Common myeloid progenitor, CD34-positive (primary cell): ENCODE results near the gene PDS5B.

Experiments used
- CTCF ChIA-PET: fragments of 350-600 bp; sonication (Branson Sonifier 250); formaldehyde crosslinking; loops from one replicate; lab custom pipeline; 2021; ENCODE audit warnings: antibody characterized with exemption; lab: Charles Lee
- POLR2A ChIA-PET: fragments of 350-600 bp; sonication (Branson Sonifier 250); formaldehyde crosslinking; loops from one replicate; lab custom pipeline; 2021; ENCODE audit warnings: antibody characterized with exemption; lab: Charles Lee
- DNase-seq, 3 donors: peaks; one replicate each; pipeline versions ENCODE4 v3.0.0 to v3.0.0-alpha.2; 2013
- H3K27ac ChIP-seq, 2 experiments: 1 replicate in 1 of 2; 2 replicates in 1 of 2; pipeline ENCODE4 v1.7.0; 2013; ENCODE audit warnings: inconsistent platforms in 2 of 2, low read length in 2 of 2, mild to moderate bottlenecking in 2 of 2, low read depth in 1 of 2, moderate library complexity in 1 of 2; ENCODE audit not compliant: severe bottlenecking in 2 of 2, insufficient read depth in 1 of 2, poor library complexity in 1 of 2
- H3K27me3 ChIP-seq, 5 experiments: replicated peaks in 2 of 5; 1 replicate in 3 of 5; 2 replicates in 2 of 5; pipeline versions ENCODE4 v1.6.1 to v1.7.0; 2013; ENCODE audit warnings: low read length in 4 of 5, mild to moderate bottlenecking in 2 of 5, moderate library complexity in 2 of 5, inconsistent platforms in 1 of 5; ENCODE audit not compliant: insufficient read depth in 5 of 5, control insufficient read depth in 4 of 5
- H3K36me3 ChIP-seq, 4 experiments: 1 replicate in 2 of 4; 2 replicates in 2 of 4; pipeline versions ENCODE4 v1.6.1 to v1.7.0; 2013; ENCODE audit warnings: low read length in 3 of 4, control low read depth in 1 of 4, mild to moderate bottlenecking in 1 of 4; ENCODE audit not compliant: control insufficient read depth in 4 of 4, insufficient read depth in 4 of 4
- H3K4me1 ChIP-seq, 4 experiments: 1 replicate in 3 of 4; 2 replicates in 1 of 4; pipeline versions ENCODE4 v1.6.1 to v1.7.1; 2013; ENCODE audit warnings: low read length in 3 of 4, mild to moderate bottlenecking in 3 of 4, control low read depth in 1 of 4, inconsistent platforms in 1 of 4, moderate library complexity in 1 of 4; ENCODE audit not compliant: control insufficient read depth in 4 of 4, insufficient read depth in 4 of 4; ENCODE audit errors: control extremely low read depth in 1 of 4
- H3K4me3 ChIP-seq, 7 experiments: 1 replicate in 4 of 7; 2 replicates in 3 of 7; pipeline versions ENCODE4 v1.5.1 to v1.7.0; 2013; ENCODE audit warnings: mild to moderate bottlenecking in 7 of 7, low read length in 6 of 7, moderate library complexity in 6 of 7, inconsistent platforms in 2 of 7, low read depth in 2 of 7, control low read depth in 1 of 7; ENCODE audit not compliant: insufficient read depth in 4 of 7, control insufficient read depth in 1 of 7; ENCODE audit errors: extremely low read depth in 1 of 7
- H3K9me3 ChIP-seq, 5 experiments: 1 replicate in 4 of 5; 2 replicates in 1 of 5; pipeline versions ENCODE4 v1.6.1 to v1.7.1; 2013; ENCODE audit warnings: low read length in 4 of 5, mild to moderate bottlenecking in 2 of 5, inconsistent platforms in 1 of 5, low read depth in 1 of 5, moderate library complexity in 1 of 5; ENCODE audit not compliant: control insufficient read depth in 4 of 5, insufficient read depth in 2 of 5; ENCODE audit errors: control extremely low read depth in 1 of 5
- WGBS: methylation state at CpG from one replicate; pipeline ENCODE4 v1.1.5; 2013; ENCODE audit not compliant: insufficient coverage; 5-methylcytosine and 5-hydroxymethylcytosine counted together

PDS5B gene

GRCh38 chr13:32811297-32811800 is 225.1 kb downstream of the PDS5B start:
- 2% methylated on average over 7 of the region's 7 CpGs for WGBS
- peak; percentile 53 to 87 (median 80) for DNase-seq
- Histone ChIP-seq H3K9me3 (peaks cover 0 to 15% (median 4%) of the 10 kb centered on the region in 5 experiments), H3K4me1 (peaks cover 4 to 12% (median 10%) of the 10 kb centered on the region in 4 experiments), H3K27me3 (no peaks in the 10 kb centered on the region), H3K36me3 (no peaks in the 10 kb centered on the region), H3K27ac (no peak overlapping the region), H3K4me3 (peak overlapping the region in 2 of 7 experiments; percentile 40 to 41)
- ChIA-PET POLR2A (interaction anchor here (0.5 kb wide), 1 partner anchor 128 kb away, joined by 3 read pairs; no protein-coding TSS in a partner anchor), CTCF (interaction anchor here (0.6 to 1.5 kb wide), 3 partner anchors 29 to 205 kb away, joined by 3 to 5 read pairs (median 4); partner anchors contain the start of gene KL)

GRCh38 chr13:32821149-32821688 is 235.0 kb downstream of the PDS5B start:
- Histone ChIP-seq H3K27me3 (no peaks in the 10 kb centered on the region), H3K4me3 (no peak overlapping the region), H3K36me3 (no peaks in the 10 kb centered on the region), H3K27ac (no peak overlapping the region), H3K9me3 (no peaks in the 10 kb centered on the region), H3K4me1 (no peaks in the 10 kb centered on the region)
- 90% methylated on average over 10 of the region's 14 CpGs for WGBS
- POLR2A ChIA-PET, result no interaction called here
- no peak for DNase-seq
- CTCF ChIA-PET, result no interaction called here

- H3K36me3 ChIP-seq, result no peaks in the 10 kb centered on the region
- no peaks in the 10 kb centered on the region for H3K9me3 ChIP-seq
- CTCF ChIA-PET, result no interaction called here
- no peak overlapping the region for H3K4me3 ChIP-seq
- POLR2A ChIA-PET, result no interaction called here
- 83% methylated on average over 1 of the region's 4 CpGs for WGBS
- no peaks in the 10 kb centered on the region for H3K27me3 ChIP-seq
- no peaks in the 10 kb centered on the region for H3K4me1 ChIP-seq
- DNase-seq, result no peak
- no peak overlapping the region for H3K27ac ChIP-seq
Observed at GRCh38 chr13:32822771-32823170, 236.5 kb downstream of the PDS5B start.

- WGBS, result 100% methylated on average over 1 of the region's 5 CpGs
- CTCF ChIA-PET, result no interaction called here
- no peak overlapping the region for H3K4me3 ChIP-seq
- H3K4me1 ChIP-seq, result no peaks in the 10 kb centered on the region
- DNase-seq, result no peak
- H3K9me3 ChIP-seq, result no peaks in the 10 kb centered on the region
- no peak overlapping the region for H3K27ac ChIP-seq
- no peaks in the 10 kb centered on the region for H3K36me3 ChIP-seq
- H3K27me3 ChIP-seq, result no peaks in the 10 kb centered on the region
- POLR2A ChIA-PET, result no interaction called here
Observed at GRCh38 chr13:32823597-32823996, 237.3 kb downstream of the PDS5B start.

- 92% methylated on average over 14 of the region's 15 CpGs for WGBS
Observed at GRCh38 chr13:32824061-32824460, 237.8 kb downstream of the PDS5B start.

GRCh38 chr13:32824675-32825074 is 238.4 kb downstream of the PDS5B start:
- no peaks in the 10 kb centered on the region for H3K4me1 ChIP-seq
- ChIA-PET CTCF (no interaction called here), POLR2A (no interaction called here)
- no peak overlapping the region for H3K4me3 ChIP-seq
- WGBS, result 95% methylated on average over 7 of the region's 7 CpGs
- H3K27me3 ChIP-seq, result no peaks in the 10 kb centered on the region
- H3K27ac ChIP-seq, result no peak overlapping the region
- no peaks in the 10 kb centered on the region for H3K9me3 ChIP-seq
- DNase-seq, result no peak
- H3K36me3 ChIP-seq, result no peaks in the 10 kb centered on the region

More at GRCh38 chr13:32824061-32824460, 237.8 kb downstream of the PDS5B start:
- Histone ChIP-seq H3K9me3 (no peaks in the 10 kb centered on the region), H3K36me3 (no peaks in the 10 kb centered on the region), H3K27me3 (no peaks in the 10 kb centered on the region), H3K27ac (no peak overlapping the region), H3K4me1 (no peaks in the 10 kb centered on the region), H3K4me3 (no peak overlapping the region)
- ChIA-PET POLR2A (no interaction called here), CTCF (no interaction called here)
- no peak for DNase-seq

GRCh38 chr13:32825481-32825880 is 239.2 kb downstream of the PDS5B start:
- H3K27ac ChIP-seq, result no peak overlapping the region
- no peaks in the 10 kb centered on the region for H3K4me1 ChIP-seq
- POLR2A ChIA-PET, result no interaction called here
- 100% methylated on average over 2 of the region's 2 CpGs for WGBS
- H3K9me3 ChIP-seq, result no peaks in the 10 kb centered on the region
- DNase-seq, result no peak
- H3K4me3 ChIP-seq, result no peak overlapping the region
- CTCF ChIA-PET, result no interaction called here
- no peaks in the 10 kb centered on the region for H3K36me3 ChIP-seq
- H3K27me3 ChIP-seq, result no peaks in the 10 kb centered on the region
